H9 (cell line): ENCODE measurements around the gene NUP214. TPM values are rescaled to one million over a fixed set of nuclear protein-coding genes. Genes with fewer than 3 reads are reported as not detected.

Source experiments
- DNase-seq: peaks from one replicate; pipeline ENCODE4 v3.0.0-alpha.2; 2017
- H2AFZ ChIP-seq: one replicate; pipeline ENCODE4 v1.6.1; 2013; ENCODE audit warnings: mild to moderate bottlenecking, low read length, control low read depth, moderate library complexity
- H2AK5ac ChIP-seq: 2 replicates; pipeline ENCODE4 v1.6.1; 2013; ENCODE audit warnings: low read length, control low read depth, mixed read lengths; ENCODE audit not compliant: insufficient read length
- H2BK120ac ChIP-seq: one replicate; pipeline ENCODE4 v1.6.1; 2013; ENCODE audit warnings: low read depth, mild to moderate bottlenecking, low read length, control low read depth, inconsistent platforms; ENCODE audit not compliant: poor library complexity, severe bottlenecking
- H2BK12ac ChIP-seq: 2 replicates; pipeline ENCODE4 v1.6.1; 2013; ENCODE audit warnings: low read length, control low read depth, mixed read lengths, low read depth; ENCODE audit not compliant: insufficient read length
- H2BK15ac ChIP-seq: 2 replicates; pipeline ENCODE4 v1.6.1; 2013; ENCODE audit warnings: low read depth, low read length, control low read depth
- H2BK20ac ChIP-seq: one replicate; pipeline ENCODE4 v1.6.1; 2013; ENCODE audit warnings: low read depth, mild to moderate bottlenecking, low read length, control low read depth, inconsistent platforms; ENCODE audit not compliant: poor library complexity, severe bottlenecking
- H2BK5ac ChIP-seq: 2 replicates; pipeline ENCODE4 v1.6.1; 2013; ENCODE audit warnings: low read length, control low read depth, mixed read lengths; ENCODE audit not compliant: insufficient read length
- H3K14ac ChIP-seq: 2 replicates; pipeline ENCODE4 v1.6.1; 2013; ENCODE audit warnings: low read length, control low read depth; ENCODE audit not compliant: insufficient read depth
- H3K18ac ChIP-seq: 2 replicates; pipeline ENCODE4 v1.6.1; 2013; ENCODE audit warnings: low read depth, mild to moderate bottlenecking, mixed read lengths, low read length, control low read depth; ENCODE audit not compliant: insufficient read length
- H3K23ac ChIP-seq: 2 replicates; pipeline ENCODE4 v1.6.1; 2013; ENCODE audit warnings: low read length, control low read depth, mixed read lengths, low read depth; ENCODE audit not compliant: insufficient read length
- H3K23me2 ChIP-seq: 2 replicates; pipeline ENCODE4 v1.6.1; 2013; ENCODE audit warnings: low read depth, mild to moderate bottlenecking, mixed read lengths, low read length, control low read depth; ENCODE audit not compliant: insufficient read length, poor library complexity, severe bottlenecking
- H3K27ac ChIP-seq: 2 replicates; pipeline ENCODE4 v1.5.1; 2013; ENCODE audit warnings: low read length, control low read depth, mixed read lengths, low read depth; ENCODE audit not compliant: insufficient read length
- H3K27me3 ChIP-seq: 2 replicates; pipeline ENCODE4 v1.6.1; 2013; ENCODE audit warnings: low read length, control low read depth, inconsistent platforms; ENCODE audit not compliant: insufficient read depth
- H3K4ac ChIP-seq: 2 replicates; pipeline ENCODE4 v1.6.1; 2013; ENCODE audit warnings: low read depth, mild to moderate bottlenecking, control low read depth, inconsistent platforms, low read length, moderate library complexity
- H3K4me1 ChIP-seq: 2 replicates; pipeline ENCODE4 v1.6.1; 2013; ENCODE audit warnings: low read length, control low read depth, inconsistent platforms; ENCODE audit not compliant: insufficient read depth
- H3K4me2 ChIP-seq: 2 replicates; pipeline ENCODE4 v1.6.1; 2013; ENCODE audit warnings: low read length, control low read depth, mixed read lengths; ENCODE audit not compliant: insufficient read length, insufficient read depth
- H3K56ac ChIP-seq: 2 replicates; pipeline ENCODE4 v1.6.1; 2013; ENCODE audit warnings: low read depth, mild to moderate bottlenecking, mixed read lengths, low read length, control low read depth; ENCODE audit not compliant: insufficient read length
- H3K79me1 ChIP-seq: 2 replicates; pipeline ENCODE4 v1.6.1; 2013; ENCODE audit warnings: low read depth, mild to moderate bottlenecking, moderate library complexity, low read length, control low read depth, inconsistent platforms; ENCODE audit not compliant: insufficient read depth, poor library complexity, severe bottlenecking
- H3K79me2 ChIP-seq: 2 replicates; pipeline ENCODE4 v1.6.1; 2013; ENCODE audit warnings: low read length, control low read depth, inconsistent platforms; ENCODE audit not compliant: insufficient read depth
- H3K9ac ChIP-seq: 2 replicates; pipeline ENCODE4 v1.6.1; 2013; ENCODE audit warnings: low read length, control low read depth, mixed read lengths; ENCODE audit not compliant: insufficient read length; ENCODE audit errors: extremely low read depth
- H3K9me3 ChIP-seq: one replicate; pipeline ENCODE4 v1.6.1; 2013; ENCODE audit warnings: low read depth, low read length, inconsistent platforms; ENCODE audit not compliant: control insufficient read depth
- H3T11ph ChIP-seq: one replicate; pipeline ENCODE4 v1.6.1; 2013; ENCODE audit warnings: mild to moderate bottlenecking, low read length, control low read depth, inconsistent platforms
- H4K20me1 ChIP-seq: one replicate; pipeline ENCODE4 v1.6.1; 2013; ENCODE audit not compliant: control insufficient read depth, insufficient read length, insufficient read depth
- H4K5ac ChIP-seq: 2 replicates; pipeline ENCODE4 v1.6.1; 2013; ENCODE audit warnings: low read depth, mild to moderate bottlenecking, mixed read lengths, low read length, control low read depth; ENCODE audit not compliant: insufficient read length
- H4K8ac ChIP-seq: replicated peaks from 2 replicates; pipeline ENCODE4 v1.6.1; 2013; ENCODE audit warnings: low read length, control low read depth, mixed read lengths, low read depth; ENCODE audit not compliant: insufficient read length
- H4K91ac ChIP-seq: 2 replicates; pipeline ENCODE4 v1.6.1; 2013; ENCODE audit warnings: low read depth, mild to moderate bottlenecking, moderate library complexity, mixed read lengths, low read length, control low read depth; ENCODE audit not compliant: insufficient read length
- H3K27ac Mint-ChIP-seq, 3 experiments: 2 replicates in 2 of 3; 3 replicates in 1 of 3; pipeline ENCODE4 v1.8.0; 2020 to 2021; ENCODE audit warnings: mixed read lengths in 3 of 3, mild to moderate bottlenecking in 1 of 3, moderate library complexity in 1 of 3
- H3K27me3 Mint-ChIP-seq: 2 replicates; pipeline ENCODE4 v1.8.0; 2021; ENCODE audit warnings: low read depth, mild to moderate bottlenecking, moderate library complexity, mixed read lengths
- H3K36me3 Mint-ChIP-seq, 3 experiments: 2 replicates in 2 of 3; 3 replicates in 1 of 3; pipeline ENCODE4 v1.8.0; 2020 to 2021; ENCODE audit warnings: low read depth in 3 of 3, mixed read lengths in 3 of 3; ENCODE audit not compliant: insufficient read depth in 1 of 3
- H3K4me1 Mint-ChIP-seq, 2 experiments: 2 replicates each; pipeline ENCODE4 v1.8.0; 2020; ENCODE audit warnings: mixed read lengths in 2 of 2
- H3K4me3 Mint-ChIP-seq, 2 experiments: 2 replicates in 1 of 2; 3 replicates in 1 of 2; pipeline ENCODE4 v1.8.0; 2020 to 2021; ENCODE audit warnings: mild to moderate bottlenecking in 2 of 2, mixed read lengths in 2 of 2, moderate library complexity in 1 of 2
- H3K9me3 Mint-ChIP-seq, 2 experiments: 2 replicates in 1 of 2; 3 replicates in 1 of 2; pipeline ENCODE4 v1.8.0; 2020; ENCODE audit warnings: mild to moderate bottlenecking in 2 of 2, mixed read lengths in 2 of 2, moderate library complexity in 1 of 2
- CTCF ChIP-seq: fragments of 200-600 bp; sonication (generic); conservative IDR thresholded peaks from 3 replicates; pipeline ENCODE4 v1.8.0; 2021; ENCODE audit warnings: antibody characterized with exemption, mild to moderate bottlenecking
- WGBS: extraction: QIAGEN DNeasy Blood & Tissue Kit; methylation state at CpG from one replicate; pipeline ENCODE4 v1.1.7; 2013; ENCODE audit warnings: missing lambda C conversion rate, low lambda C conversion rate, mixed read lengths; ENCODE audit not compliant: insufficient read length; ENCODE audit errors: extremely low coverage; 5-methylcytosine and 5-hydroxymethylcytosine counted together
- total RNA-seq: library from RNA; stranded (reverse); gene quantifications from 2 replicates; pipeline ENCODE4 v1.2.1, GENCODE V29; 2021

Gene NUP214
- total RNA-seq, 1 experiment from 2014 or later, result 53.8 TPM

GRCh38 chr9:131258186-131258585, 132.8 kb downstream of the NUP214 start:
- Histone ChIP-seq H4K91ac (no peak overlapping the region), H2BK5ac (no peak overlapping the region), H2BK12ac (no peak overlapping the region), H3K23ac (no peak overlapping the region), H2AK5ac (no peak overlapping the region), H4K5ac (no peak overlapping the region), H3K79me1 (no peaks in the 10 kb centered on the region), H2BK20ac (no peak overlapping the region), H3K14ac (no peak overlapping the region), H3K9ac (no peak overlapping the region), H3K4ac (no peak overlapping the region), H2AFZ (no peak overlapping the region), H3K4me1 (no peaks in the 10 kb centered on the region; the same call in 1 of the 2 replicates), H3K27me3 (no peaks in the 10 kb centered on the region), H3K56ac (no peak overlapping the region), H2BK15ac (no peak overlapping the region), H3K9me3 (no peaks in the 10 kb centered on the region), H3K27ac (no peak overlapping the region), H2BK120ac (no peak overlapping the region), H3T11ph (no peak overlapping the region), H3K23me2 (peaks cover 5% of the 10 kb centered on the region), H4K20me1 (no peaks in the 10 kb centered on the region), H4K8ac (no peak overlapping the region), H3K4me2 (no peak overlapping the region), H3K79me2 (no peaks in the 10 kb centered on the region), H3K18ac (no peak overlapping the region)
- peaks cover 11 to 31% of the 10 kb centered on the region in 2 experiments for H3K4me1 Mint-ChIP-seq
- no peak overlapping the region for H3K4me3 Mint-ChIP-seq
- no CpG with 5 or more reads among the region's 15 CpGs for WGBS
- no peak for TF ChIP-seq CTCF
- H3K27me3 Mint-ChIP-seq, result no peaks in the 10 kb centered on the region
- DNase-seq, result no peak
- H3K36me3 Mint-ChIP-seq, result peaks cover 0 to 4% (median 3%) of the 10 kb centered on the region in 3 experiments; a peak in 4 of 7 replicates
- peak overlapping the region in 2 of 3 experiments; percentile 80 to 84; a peak in 2 of 7 replicates for H3K27ac Mint-ChIP-seq
- no peaks in the 10 kb centered on the region for H3K9me3 Mint-ChIP-seq
